HepG2 (cell line): ENCODE results near the gene YAP1. TPM values are rescaled to one million over a fixed set of nuclear protein-coding genes. Genes with fewer than 3 reads are reported as not detected.

ENCODE experiments used
- ATF1 ChIP-seq: IDR thresholded peaks from 2 replicates; pipeline ENCODE4 v1.6.1; 2016; ENCODE audit warnings: mild to moderate bottlenecking, control low read depth
- CENPX ChIP-seq: sonication (generic); formaldehyde crosslinking; IDR thresholded peaks from 2 replicates; pipeline ENCODE4 v1.9.0; 2021; ENCODE audit warnings: mild to moderate bottlenecking, missing genetic modification reagents, moderate library complexity
- CREB1 ChIP-seq, 2 experiments: fragments of 450-650 bp in 1 of 2; IDR thresholded peaks; 2 replicates each; pipeline ENCODE4 v1.6.1; 2016 to 2017; ENCODE audit warnings: control low read depth in 1 of 2, mild to moderate bottlenecking in 1 of 2, missing compliant biosample characterization in 1 of 2, missing genetic modification characterization in 1 of 2
- CREB3 ChIP-seq: sonication (generic); formaldehyde crosslinking; IDR thresholded peaks from 2 replicates; pipeline ENCODE4 v1.5.0; 2020; ENCODE audit warnings: missing genetic modification reagents
- IKZF4 ChIP-seq: sonication (generic); formaldehyde crosslinking; IDR thresholded peaks from 2 replicates; pipeline ENCODE4 v1.5.1; 2020; ENCODE audit warnings: borderline replicate concordance, mild to moderate bottlenecking, low read depth, missing genetic modification reagents; ENCODE audit errors: not compliant biosample characterization
- KLF13 ChIP-seq: sonication (generic); formaldehyde crosslinking; IDR thresholded peaks from 2 replicates; pipeline ENCODE4 v1.4.0; 2020; ENCODE audit warnings: mild to moderate bottlenecking, missing genetic modification reagents
- MTA1 ChIP-seq: sonication (generic); formaldehyde crosslinking; IDR thresholded peaks from 2 replicates; pipeline ENCODE4 v1.4.0; 2020; ENCODE audit warnings: missing genetic modification reagents, mild to moderate bottlenecking, borderline replicate concordance
- PCBP1 ChIP-seq: fragments of 200-400 bp; formaldehyde crosslinking; IDR thresholded peaks from 2 replicates; pipeline ENCODE4 v1.6.1; 2017; ENCODE audit warnings: mild to moderate bottlenecking, low read depth, low read length, borderline replicate concordance
- POGZ ChIP-seq: sonication (generic); formaldehyde crosslinking; IDR thresholded peaks from 2 replicates; pipeline ENCODE4 v1.4.0; 2020; ENCODE audit warnings: mild to moderate bottlenecking, missing genetic modification reagents
- TSC22D2 ChIP-seq: sonication (generic); formaldehyde crosslinking; IDR thresholded peaks from 2 replicates; pipeline ENCODE4 v1.5.1; 2020; ENCODE audit warnings: missing genetic modification reagents, mild to moderate bottlenecking, borderline replicate concordance
- ZFX ChIP-seq: sonication (generic); formaldehyde crosslinking; IDR thresholded peaks from 2 replicates; pipeline ENCODE4 v1.4.0; 2020; ENCODE audit warnings: mild to moderate bottlenecking, low read depth, missing genetic modification reagents, moderate library complexity
- ZKSCAN1 ChIP-seq: fragments of 150-350 bp; IDR thresholded peaks from 2 replicates; pipeline ENCODE4 v1.6.1; 2014; ENCODE audit warnings: low read length
- ZNF264 ChIP-seq: sonication (generic); formaldehyde crosslinking; IDR thresholded peaks from 2 replicates; pipeline ENCODE4 v1.4.0; 2020; ENCODE audit warnings: missing genetic modification reagents
- ZNF282 ChIP-seq: fragments of 450-650 bp; IDR thresholded peaks from 2 replicates; pipeline ENCODE4 v1.6.1; 2018; ENCODE audit not compliant: partially characterized antibody
- ZNF670 ChIP-seq: sonication (generic); formaldehyde crosslinking; IDR thresholded peaks from 2 replicates; pipeline ENCODE4 v1.8.0; 2022; ENCODE audit warnings: mild to moderate bottlenecking, missing genetic modification reagents, borderline replicate concordance
- polyA plus RNA-seq, 8 experiments: library from polyadenylated mRNA; depleted of rRNA in 3 of 8; stranded (reverse) in 7 of 8; unstranded in 1 of 8; fragments of >200 nt; fragmentation: Illumina TruSeq in 4 of 8; extraction: Trizol in 4 of 8; gene quantifications; 2 replicates each; pipeline versions ENCODE4 v1.2.1 to v1.2.3, GENCODE V29; 2011 to 2016; ENCODE audit warnings: low read depth in 4 of 8, missing spikeins in 1 of 8, mixed read lengths in 1 of 8; ENCODE audit not compliant: insufficient read depth in 1 of 8
- total RNA-seq, 5 experiments: library from RNA; depleted of rRNA; stranded (reverse); fragments of >200 nt; fragmentation: Illumina TruSeq; extraction: Trizol; gene quantifications; 2 replicates each; pipeline ENCODE4 v1.2.3, GENCODE V29; 2016; ENCODE audit warnings: low read depth in 1 of 5
- TF ChIP-seq, protein P1 (sequence below): IDR thresholded peaks from 2 replicates; pipeline ENCODE4 v1.6.1; 2012; ENCODE audit warnings: low read depth, low read length, improper control_type of control experiment
- TF ChIP-seq, protein P2 (sequence below): sonication (generic); formaldehyde crosslinking; IDR thresholded peaks from 2 replicates; pipeline ENCODE4 v1.4.0; 2020; ENCODE audit warnings: missing genetic modification reagents

Gene YAP1
- total and polyA plus RNA-seq, 2 of the 13 experiments (the other 11 are each of a cell fraction or from before 2014, with no cell fraction given), result 59.5 to 91.0 TPM

DNA sequence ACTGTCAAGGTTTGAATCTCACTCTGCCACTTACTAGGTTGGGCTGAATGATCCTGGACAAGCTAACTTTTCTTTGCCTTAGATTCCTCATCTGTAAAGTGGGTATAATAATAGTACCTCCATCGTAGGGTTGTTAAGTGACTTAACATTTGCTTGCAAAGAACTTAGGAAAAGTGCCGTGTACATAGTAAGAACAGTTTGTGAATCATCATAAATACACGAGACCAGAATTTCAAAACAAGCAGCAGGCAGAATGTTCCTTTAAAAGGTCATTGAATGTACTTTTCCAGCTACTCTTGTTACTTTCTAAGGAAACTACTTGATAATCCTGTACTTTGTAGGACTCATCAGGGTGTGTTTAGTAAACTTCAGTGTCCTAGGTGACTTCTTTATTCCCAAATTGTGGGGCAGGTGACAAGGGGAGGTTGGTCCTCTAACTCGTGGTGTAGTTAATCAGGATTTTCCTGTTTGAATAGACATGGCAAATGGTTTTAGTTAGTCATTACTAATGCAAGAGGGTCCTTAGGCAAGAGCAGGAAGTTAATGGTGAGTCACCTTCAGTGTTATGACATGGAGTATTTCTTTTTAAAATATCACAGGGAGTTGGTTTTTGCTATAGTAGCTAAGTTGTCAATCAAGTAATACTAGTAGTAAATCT lies 67.9 kb downstream of the YAP1 start (continued):
- no peak for TF ChIP-seq IKZF4 (CRISPR knock-in tag)
- TF ChIP-seq ZNF282, result no peak
- TF ChIP-seq, protein P1, sequence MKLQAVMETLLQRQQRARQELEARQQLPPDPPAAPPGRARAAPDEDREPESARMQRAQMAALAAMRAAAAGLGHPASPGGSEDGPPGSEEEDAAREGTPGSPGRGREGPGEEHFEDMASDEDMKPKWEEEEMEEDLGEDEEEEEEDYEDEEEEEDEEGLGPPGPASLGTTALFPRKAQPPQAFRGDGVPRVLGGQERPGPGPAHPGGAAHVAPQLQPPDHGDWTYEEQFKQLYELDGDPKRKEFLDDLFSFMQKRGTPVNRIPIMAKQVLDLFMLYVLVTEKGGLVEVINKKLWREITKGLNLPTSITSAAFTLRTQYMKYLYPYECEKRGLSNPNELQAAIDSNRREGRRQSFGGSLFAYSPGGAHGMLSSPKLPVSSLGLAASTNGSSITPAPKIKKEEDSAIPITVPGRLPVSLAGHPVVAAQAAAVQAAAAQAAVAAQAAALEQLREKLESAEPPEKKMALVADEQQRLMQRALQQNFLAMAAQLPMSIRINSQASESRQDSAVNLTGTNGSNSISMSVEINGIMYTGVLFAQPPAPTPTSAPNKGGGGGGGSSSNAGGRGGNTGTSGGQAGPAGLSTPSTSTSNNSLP, result no peak
- TF ChIP-seq ZKSCAN1, result 0 out of 2 replicates have a peak, but pooled peaks have one; percentile 38
- no peak for TF ChIP-seq MTA1 (CRISPR knock-in tag)
- no peak for TF ChIP-seq ZNF264 (CRISPR knock-in tag)
- TF ChIP-seq, protein P2, sequence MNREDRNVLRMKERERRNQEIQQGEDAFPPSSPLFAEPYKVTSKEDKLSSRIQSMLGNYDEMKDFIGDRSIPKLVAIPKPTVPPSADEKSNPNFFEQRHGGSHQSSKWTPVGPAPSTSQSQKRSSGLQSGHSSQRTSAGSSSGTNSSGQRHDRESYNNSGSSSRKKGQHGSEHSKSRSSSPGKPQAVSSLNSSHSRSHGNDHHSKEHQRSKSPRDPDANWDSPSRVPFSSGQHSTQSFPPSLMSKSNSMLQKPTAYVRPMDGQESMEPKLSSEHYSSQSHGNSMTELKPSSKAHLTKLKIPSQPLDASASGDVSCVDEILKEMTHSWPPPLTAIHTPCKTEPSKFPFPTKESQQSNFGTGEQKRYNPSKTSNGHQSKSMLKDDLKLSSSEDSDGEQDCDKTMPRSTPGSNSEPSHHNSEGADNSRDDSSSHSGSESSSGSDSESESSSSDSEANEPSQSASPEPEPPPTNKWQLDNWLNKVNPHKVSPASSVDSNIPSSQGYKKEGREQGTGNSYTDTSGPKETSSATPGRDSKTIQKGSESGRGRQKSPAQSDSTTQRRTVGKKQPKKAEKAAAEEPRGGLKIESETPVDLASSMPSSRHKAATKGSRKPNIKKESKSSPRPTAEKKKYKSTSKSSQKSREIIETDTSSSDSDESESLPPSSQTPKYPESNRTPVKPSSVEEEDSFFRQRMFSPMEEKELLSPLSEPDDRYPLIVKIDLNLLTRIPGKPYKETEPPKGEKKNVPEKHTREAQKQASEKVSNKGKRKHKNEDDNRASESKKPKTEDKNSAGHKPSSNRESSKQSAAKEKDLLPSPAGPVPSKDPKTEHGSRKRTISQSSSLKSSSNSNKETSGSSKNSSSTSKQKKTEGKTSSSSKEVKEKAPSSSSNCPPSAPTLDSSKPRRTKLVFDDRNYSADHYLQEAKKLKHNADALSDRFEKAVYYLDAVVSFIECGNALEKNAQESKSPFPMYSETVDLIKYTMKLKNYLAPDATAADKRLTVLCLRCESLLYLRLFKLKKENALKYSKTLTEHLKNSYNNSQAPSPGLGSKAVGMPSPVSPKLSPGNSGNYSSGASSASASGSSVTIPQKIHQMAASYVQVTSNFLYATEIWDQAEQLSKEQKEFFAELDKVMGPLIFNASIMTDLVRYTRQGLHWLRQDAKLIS (CRISPR knock-in tag), result no peak
- TF ChIP-seq CREB3, result no peak
- TF ChIP-seq CREB1 (IDR thresholded peaks at IDR 0.05), result no peak
- peak; percentile 42; the same call in 1 of the 2 replicates for TF ChIP-seq CREB1 (CRISPR knock-in tag; IDR thresholded peaks at IDR 0.05)
- TF ChIP-seq ZNF670 (CRISPR knock-in tag), result no peak
- TF ChIP-seq ATF1, result no peak
- TF ChIP-seq CENPX (CRISPR knock-in tag), result no peak
- no peak for TF ChIP-seq KLF13 (CRISPR knock-in tag)
- no peak for TF ChIP-seq ZFX (CRISPR knock-in tag)
- no peak for TF ChIP-seq TSC22D2
- peak; percentile 50 for TF ChIP-seq POGZ (CRISPR knock-in tag)
- TF ChIP-seq PCBP1, result no peak
